ENCODE measurements around the gene ADGRL1. TPM values are rescaled to one million over a fixed set of nuclear protein-coding genes. Genes with fewer than 3 reads are reported as not detected.
A peak's percentile ranks its signal among the peaks of the same experiment; 100 is the strongest.
"Not testable (repeated sequence)": the region's sequence is repeated elsewhere in the genome, so short reads cannot be mapped to it uniquely, and the experiment has no call there.

Gene ADGRL1
- total RNA-seq, 5 donors from 2014 or later (not counting 1 experiment from before 2014, with no cell fraction given), result 19.9 to 31.2 (median 28.0) TPM

GRCh38 chr19:14203788-14204187 is 2.2 kb downstream of the ADGRL1 start:
- H3K36me3 Mint-ChIP-seq; H3K27ac ChIP-seq (ENCODE audit: low read length); CTCF ChIA-PET; H3K9me3 ChIP-seq; H3K36me3 ChIP-seq (ENCODE audit: control insufficient read depth in 2 of 2, extremely low read depth in 1 of 2, insufficient read depth in 1 of 2, low read length in 1 of 2); POLR2A ChIA-PET; ATAC-seq (replicated peaks in 1 of 4); DNase-seq; H3K9me3 Mint-ChIP-seq; H3K4me3 ChIP-seq (ENCODE audit: control insufficient read depth in 1 of 2, extremely low read depth in 1 of 2, low read length in 1 of 2): not testable (repeated sequence)
- Mint-ChIP-seq H3K4me1 (peaks cover 46 to 54% (median 49%) of the 10 kb centered on the region in 3 donors), H3K27me3 (peaks cover 0 to 13% of the 10 kb centered on the region in 2 donors), H3K4me3 (peak overlapping the region; percentile 77 to 88 (median 85)), H3K27ac (peak overlapping the region in 1 of 2 donors; percentile 74)
- Histone ChIP-seq H3K27me3 (replicated peaks in 1 of 2; ENCODE audit: control insufficient read depth in 2 of 2, extremely low read depth in 1 of 2, insufficient read depth in 2 of 2, low read length in 1 of 2) (peaks cover 0 to 20% of the 10 kb centered on the region in 2 experiments), H3K4me1 (ENCODE audit: control insufficient read depth in 1 of 2, extremely low read depth in 1 of 2, insufficient read depth in 2 of 2, low read length in 2 of 2) (peaks cover under 1 to 35% of the 10 kb centered on the region in 2 experiments)
- WGBS (ENCODE audit: insufficient coverage), result 97% methylated on average over 11 of the region's 20 CpGs

GRCh38 chr19:14203177-14203576 is 2.8 kb downstream of the ADGRL1 start:
- WGBS (ENCODE audit: insufficient coverage), result 39% methylated on average over 12 of the region's 13 CpGs
- CTCF ChIA-PET, result no interaction called here
- H3K27me3 ChIP-seq (replicated peaks in 1 of 2; ENCODE audit: control insufficient read depth in 2 of 2, extremely low read depth in 1 of 2, insufficient read depth in 2 of 2, low read length in 1 of 2), result peaks cover 0 to 17% of the 10 kb centered on the region in 2 experiments
- H3K9me3 ChIP-seq, result no peaks in the 10 kb centered on the region
- no peak for ATAC-seq (replicated peaks in 1 of 4)
- H3K4me1 ChIP-seq (ENCODE audit: control insufficient read depth in 1 of 2, extremely low read depth in 1 of 2, insufficient read depth in 2 of 2, low read length in 2 of 2), result peaks cover 0 to 35% of the 10 kb centered on the region in 2 experiments
- Mint-ChIP-seq H3K36me3 (no peaks in the 10 kb centered on the region), H3K27me3 (peaks cover 0 to 12% of the 10 kb centered on the region in 2 donors), H3K4me3 (peak overlapping the region in 1 of 3 donors; percentile 88), H3K9me3 (no peaks in the 10 kb centered on the region), H3K27ac (peak overlapping the region; percentile 19 to 55), H3K4me1 (peaks cover 43 to 47% (median 46%) of the 10 kb centered on the region in 3 donors)
- no peak overlapping the region for H3K27ac ChIP-seq (ENCODE audit: low read length)
- H3K36me3 ChIP-seq (ENCODE audit: control insufficient read depth in 2 of 2, extremely low read depth in 1 of 2, insufficient read depth in 1 of 2, low read length in 1 of 2), result no peaks in the 10 kb centered on the region
- DNase-seq, result peak in 9 of 35 experiments; percentile 12 to 32 (median 24)
- H3K4me3 ChIP-seq (ENCODE audit: control insufficient read depth in 1 of 2, extremely low read depth in 1 of 2, low read length in 1 of 2), result no peak overlapping the region
- POLR2A ChIA-PET, result no interaction called here

- DNase-seq; H3K4me3 Mint-ChIP-seq; H3K36me3 Mint-ChIP-seq; H3K36me3 ChIP-seq (ENCODE audit: control insufficient read depth in 2 of 2, extremely low read depth in 1 of 2, insufficient read depth in 1 of 2, low read length in 1 of 2); H3K27me3 Mint-ChIP-seq; ATAC-seq (replicated peaks in 1 of 4); H3K9me3 ChIP-seq; H3K9me3 Mint-ChIP-seq; POLR2A ChIA-PET; H3K27ac ChIP-seq (ENCODE audit: low read length); H3K4me3 ChIP-seq (ENCODE audit: control insufficient read depth in 1 of 2, extremely low read depth in 1 of 2, low read length in 1 of 2): not testable (repeated sequence)
- Mint-ChIP-seq H3K4me1 (peaks cover 43 to 48% (median 44%) of the 10 kb centered on the region in 3 donors), H3K27ac (peak overlapping the region; percentile 48 to 56)
- CTCF ChIA-PET, result interaction anchor here in 1 of 2 donors (0.6 kb wide), 1 partner anchor 157 kb away, joined by 6 read pairs; no protein-coding TSS in a partner anchor
- Histone ChIP-seq H3K4me1 (ENCODE audit: control insufficient read depth in 1 of 2, extremely low read depth in 1 of 2, insufficient read depth in 2 of 2, low read length in 2 of 2) (peaks cover 0 to 27% of the 10 kb centered on the region in 2 experiments), H3K27me3 (replicated peaks in 1 of 2; ENCODE audit: control insufficient read depth in 2 of 2, extremely low read depth in 1 of 2, insufficient read depth in 2 of 2, low read length in 1 of 2) (peaks cover 0 to 11% of the 10 kb centered on the region in 2 experiments)
- 54% methylated on average over 3 of the region's 8 CpGs for WGBS (ENCODE audit: insufficient coverage)
Measured at GRCh38 chr19:14201481-14201880, 4.5 kb downstream of the ADGRL1 start.

GRCh38 chr19:14200147-14200841 is 5.7 kb downstream of the ADGRL1 start:
- H3K9me3 ChIP-seq; H3K27ac ChIP-seq (ENCODE audit: low read length); H3K36me3 ChIP-seq (ENCODE audit: control insufficient read depth in 2 of 2, extremely low read depth in 1 of 2, insufficient read depth in 1 of 2, low read length in 1 of 2); H3K27me3 Mint-ChIP-seq; H3K27ac Mint-ChIP-seq; H3K36me3 Mint-ChIP-seq; H3K4me3 Mint-ChIP-seq; H3K4me3 ChIP-seq (ENCODE audit: control insufficient read depth in 1 of 2, extremely low read depth in 1 of 2, low read length in 1 of 2); H3K9me3 Mint-ChIP-seq: not testable (repeated sequence)
- POLR2A ChIA-PET, result interaction anchor here in 1 of 2 donors (0.6 kb wide), 2 partner anchors 13 to 236 kb away, joined by 4 to 8 read pairs; no protein-coding TSS in a partner anchor
- peak; percentile 56 to 65 (median 62) for ATAC-seq (replicated peaks in 1 of 4)
- WGBS (ENCODE audit: insufficient coverage), result 100% methylated on average over 4 of the region's 24 CpGs
- Histone ChIP-seq H3K27me3 (replicated peaks in 1 of 2; ENCODE audit: control insufficient read depth in 2 of 2, extremely low read depth in 1 of 2, insufficient read depth in 2 of 2, low read length in 1 of 2) (peaks cover 0 to 11% of the 10 kb centered on the region in 2 experiments), H3K4me1 (ENCODE audit: control insufficient read depth in 1 of 2, extremely low read depth in 1 of 2, insufficient read depth in 2 of 2, low read length in 2 of 2) (peaks cover 0 to 31% of the 10 kb centered on the region in 2 experiments)
- peaks cover 50 to 57% (median 52%) of the 10 kb centered on the region in 3 donors for H3K4me1 Mint-ChIP-seq
- peak in 32 of 35 experiments; percentile 17 to 61 (median 40) for DNase-seq
- CTCF ChIA-PET, result interaction anchor here in 1 of 2 donors (0.6 to 1.1 kb wide), 3 partner anchors 12 to 148 kb away, joined by 3 to 4 read pairs (median 3); no protein-coding TSS in a partner anchor

GRCh38 chr19:14198384-14199376 is 7.3 kb downstream of the ADGRL1 start:
- DNase-seq, result no peak
- Mint-ChIP-seq H3K4me3 (no peak overlapping the region), H3K4me1 (peaks cover 38 to 45% (median 40%) of the 10 kb centered on the region in 3 donors), H3K9me3 (no peaks in the 10 kb centered on the region), H3K27me3 (peaks cover 0 to 2% of the 10 kb centered on the region in 2 donors), H3K27ac (no peak overlapping the region), H3K36me3 (no peaks in the 10 kb centered on the region)
- no peak overlapping the region for H3K4me3 ChIP-seq (ENCODE audit: control insufficient read depth in 1 of 2, extremely low read depth in 1 of 2, low read length in 1 of 2)
- H3K36me3 ChIP-seq (ENCODE audit: control insufficient read depth in 2 of 2, extremely low read depth in 1 of 2, insufficient read depth in 1 of 2, low read length in 1 of 2), result no peaks in the 10 kb centered on the region
- POLR2A ChIA-PET, result no interaction called here
- H3K27me3 ChIP-seq (replicated peaks in 1 of 2; ENCODE audit: control insufficient read depth in 2 of 2, extremely low read depth in 1 of 2, insufficient read depth in 2 of 2, low read length in 1 of 2), result peaks cover 0 to 2% of the 10 kb centered on the region in 2 experiments
- CTCF ChIA-PET, result no interaction called here
- no peaks in the 10 kb centered on the region for H3K9me3 ChIP-seq
- no peak overlapping the region for H3K27ac ChIP-seq (ENCODE audit: low read length)
- peaks cover 0 to 18% of the 10 kb centered on the region in 2 experiments for H3K4me1 ChIP-seq (ENCODE audit: control insufficient read depth in 1 of 2, extremely low read depth in 1 of 2, insufficient read depth in 2 of 2, low read length in 2 of 2)
- no peak for ATAC-seq (replicated peaks in 1 of 4)
- WGBS (ENCODE audit: insufficient coverage), result 70% methylated on average over 9 of the region's 18 CpGs

- Histone ChIP-seq H3K4me1 (ENCODE audit: control insufficient read depth in 1 of 2, extremely low read depth in 1 of 2, insufficient read depth in 2 of 2, low read length in 2 of 2) (peaks cover 0 to 18% of the 10 kb centered on the region in 2 experiments), H3K36me3 (ENCODE audit: control insufficient read depth in 2 of 2, extremely low read depth in 1 of 2, insufficient read depth in 1 of 2, low read length in 1 of 2) (no peaks in the 10 kb centered on the region), H3K9me3 (no peaks in the 10 kb centered on the region), H3K27ac (ENCODE audit: low read length) (no peak overlapping the region), H3K27me3 (replicated peaks in 1 of 2; ENCODE audit: control insufficient read depth in 2 of 2, extremely low read depth in 1 of 2, insufficient read depth in 2 of 2, low read length in 1 of 2) (no peaks in the 10 kb centered on the region), H3K4me3 (ENCODE audit: control insufficient read depth in 1 of 2, extremely low read depth in 1 of 2, low read length in 1 of 2) (no peak overlapping the region)
- no peak for DNase-seq
- peaks cover 32 to 38% (median 33%) of the 10 kb centered on the region in 3 donors for H3K4me1 Mint-ChIP-seq
- WGBS (ENCODE audit: insufficient coverage), result 83% methylated on average over 4 of the region's 5 CpGs
- H3K9me3 Mint-ChIP-seq, result no peaks in the 10 kb centered on the region
- H3K27me3 Mint-ChIP-seq, result peaks cover 0 to 2% of the 10 kb centered on the region in 2 donors
- no peaks in the 10 kb centered on the region for H3K36me3 Mint-ChIP-seq
- H3K4me3 Mint-ChIP-seq, result no peak overlapping the region
- no peak overlapping the region for H3K27ac Mint-ChIP-seq
- ChIA-PET CTCF (no interaction called here), POLR2A (no interaction called here)
- ATAC-seq (replicated peaks in 1 of 4), result no peak
Measured at GRCh38 chr19:14197882-14198281, 8.1 kb downstream of the ADGRL1 start.

Measured in T-cell (primary cell).